Peyer's patch (tissue), 4 donors: ENCODE data around the gene HAP1.
"Not testable (repeated sequence)": the region's sequence is repeated elsewhere in the genome, so short reads cannot be mapped to it uniquely, and the experiment has no call there.

Source experiments
- POLR2A ChIP-seq, 2 donors: fragments of 450-650 bp; IDR thresholded peaks; one replicate each; pipeline ENCODE4 v1.5.1; 2017; ENCODE audit warnings: antibody characterized with exemption in 2 of 2, mild to moderate bottlenecking in 2 of 2, moderate library complexity in 2 of 2
- TF ChIP-seq, protein P1 (sequence below), 6 experiments: fragments of 450-650 bp in 4 of 6; fragments of 200-600 bp in 2 of 6; sonication (generic) in 1 of 6; IDR thresholded peaks; one replicate each; pipeline ENCODE4 v1.5.1; 2017 to 2019; ENCODE audit warnings: antibody characterized with exemption in 6 of 6, mild to moderate bottlenecking in 3 of 6, moderate library complexity in 1 of 6

DNA sequence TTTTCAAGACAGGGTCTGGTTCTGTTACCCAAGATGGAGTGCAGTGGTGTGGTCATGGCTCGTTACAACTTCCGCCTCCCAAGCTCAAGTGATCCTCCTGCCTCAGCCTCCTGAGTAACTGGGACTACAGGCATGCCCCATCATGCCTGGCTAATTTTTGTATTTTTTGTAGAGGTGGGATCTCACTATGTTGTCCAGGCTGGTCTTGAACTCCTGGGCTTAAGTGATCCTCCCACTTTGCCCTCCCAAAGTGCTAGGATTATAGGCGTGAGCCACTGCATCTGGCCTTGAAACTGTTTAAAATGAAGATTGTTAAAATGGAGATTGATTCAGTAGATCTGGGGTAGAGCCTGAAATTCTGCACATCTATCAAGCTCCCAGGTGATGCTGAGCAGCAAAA lies 33.6 kb downstream of the HAP1 start:
- not testable (repeated sequence) for TF ChIP-seq POLR2A (IDR thresholded peaks at IDR 0.05)
- TF ChIP-seq, protein P1, sequence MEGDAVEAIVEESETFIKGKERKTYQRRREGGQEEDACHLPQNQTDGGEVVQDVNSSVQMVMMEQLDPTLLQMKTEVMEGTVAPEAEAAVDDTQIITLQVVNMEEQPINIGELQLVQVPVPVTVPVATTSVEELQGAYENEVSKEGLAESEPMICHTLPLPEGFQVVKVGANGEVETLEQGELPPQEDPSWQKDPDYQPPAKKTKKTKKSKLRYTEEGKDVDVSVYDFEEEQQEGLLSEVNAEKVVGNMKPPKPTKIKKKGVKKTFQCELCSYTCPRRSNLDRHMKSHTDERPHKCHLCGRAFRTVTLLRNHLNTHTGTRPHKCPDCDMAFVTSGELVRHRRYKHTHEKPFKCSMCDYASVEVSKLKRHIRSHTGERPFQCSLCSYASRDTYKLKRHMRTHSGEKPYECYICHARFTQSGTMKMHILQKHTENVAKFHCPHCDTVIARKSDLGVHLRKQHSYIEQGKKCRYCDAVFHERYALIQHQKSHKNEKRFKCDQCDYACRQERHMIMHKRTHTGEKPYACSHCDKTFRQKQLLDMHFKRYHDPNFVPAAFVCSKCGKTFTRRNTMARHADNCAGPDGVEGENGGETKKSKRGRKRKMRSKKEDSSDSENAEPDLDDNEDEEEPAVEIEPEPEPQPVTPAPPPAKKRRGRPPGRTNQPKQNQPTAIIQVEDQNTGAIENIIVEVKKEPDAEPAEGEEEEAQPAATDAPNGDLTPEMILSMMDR (IDR thresholded peaks at IDR 0.05) = not testable (repeated sequence)
